Mesenchymal stem cell (in vitro differentiated cells and primary cell): ENCODE data around the gene LIMA1.

ENCODE experiments used
- DNase-seq: peaks from one replicate; pipeline ENCODE4 v3.0.0-alpha.2; 2013
- H2AFZ ChIP-seq: one replicate; pipeline ENCODE4 v1.6.1; 2013; ENCODE audit warnings: low read depth, mild to moderate bottlenecking, control low read depth, inconsistent platforms, low read length, moderate library complexity
- H2AK5ac ChIP-seq: 2 replicates; pipeline ENCODE4 v1.6.1; 2013; ENCODE audit warnings: low read length, moderate library complexity, mild to moderate bottlenecking, inconsistent platforms; ENCODE audit not compliant: severe bottlenecking
- H2BK120ac ChIP-seq: one replicate; pipeline ENCODE4 v1.6.1; 2013; ENCODE audit warnings: low read depth, mild to moderate bottlenecking, inconsistent platforms, low read length, moderate library complexity
- H2BK12ac ChIP-seq, 2 experiments: one replicate each; pipeline ENCODE4 v1.6.1; 2013; ENCODE audit warnings: inconsistent platforms in 2 of 2, low read length in 2 of 2, mild to moderate bottlenecking in 2 of 2, moderate library complexity in 2 of 2, control low read depth in 1 of 2
- H2BK15ac ChIP-seq: one replicate; pipeline ENCODE4 v1.6.1; 2013; ENCODE audit warnings: mild to moderate bottlenecking, low read depth, inconsistent platforms; ENCODE audit not compliant: poor library complexity, severe bottlenecking
- H2BK5ac ChIP-seq: 2 replicates; pipeline ENCODE4 v1.6.1; 2013; ENCODE audit warnings: low read depth, mild to moderate bottlenecking, low read length, control low read depth, inconsistent platforms; ENCODE audit not compliant: poor library complexity, severe bottlenecking
- H3K14ac ChIP-seq, 2 experiments: one replicate each; pipeline ENCODE4 v1.6.1; 2013; ENCODE audit warnings: inconsistent platforms in 2 of 2, low read length in 2 of 2, control low read depth in 1 of 2, mild to moderate bottlenecking in 1 of 2, moderate library complexity in 1 of 2
- H3K18ac ChIP-seq, 2 experiments: one replicate each; pipeline ENCODE4 v1.6.1; 2013; ENCODE audit warnings: inconsistent platforms in 2 of 2, low read length in 2 of 2, control low read depth in 1 of 2, low read depth in 1 of 2, mild to moderate bottlenecking in 1 of 2
- H3K23ac ChIP-seq, 2 experiments: one replicate each; pipeline ENCODE4 v1.6.1; 2013; ENCODE audit warnings: inconsistent platforms in 2 of 2, low read length in 2 of 2, mild to moderate bottlenecking in 2 of 2, moderate library complexity in 2 of 2, control low read depth in 1 of 2
- H3K27ac ChIP-seq: 2 replicates; pipeline ENCODE4 v1.5.1; 2013; ENCODE audit warnings: mild to moderate bottlenecking, moderate library complexity, low read length, control low read depth, inconsistent platforms; ENCODE audit not compliant: poor library complexity, severe bottlenecking
- H3K27me3 ChIP-seq, 2 experiments: 2 replicates each; pipeline versions ENCODE4 v1.6.1 to v1.7.0; 2013; ENCODE audit warnings: low read length in 2 of 2, mild to moderate bottlenecking in 2 of 2, moderate library complexity in 2 of 2, control low read depth in 1 of 2, inconsistent platforms in 1 of 2; ENCODE audit not compliant: control insufficient read depth in 1 of 2, insufficient read depth in 1 of 2
- H3K36me3 ChIP-seq, 2 experiments: 2 replicates each; pipeline versions ENCODE4 v1.6.1 to v1.7.0; 2013; ENCODE audit warnings: low read length in 2 of 2, control low read depth in 1 of 2, inconsistent platforms in 1 of 2, low read depth in 1 of 2, mild to moderate bottlenecking in 1 of 2; ENCODE audit not compliant: insufficient read depth in 2 of 2, control insufficient read depth in 1 of 2
- H3K4ac ChIP-seq, 2 experiments: one replicate each; pipeline ENCODE4 v1.6.1; 2013; ENCODE audit warnings: inconsistent platforms in 2 of 2, low read length in 2 of 2, mild to moderate bottlenecking in 2 of 2, moderate library complexity in 2 of 2, control low read depth in 1 of 2, low read depth in 1 of 2
- H3K4me1 ChIP-seq: 2 replicates; pipeline ENCODE4 v1.6.1; 2013; ENCODE audit warnings: low read depth, low read length, control low read depth; ENCODE audit not compliant: control insufficient read depth, insufficient read depth
- H3K4me2 ChIP-seq: 2 replicates; pipeline ENCODE4 v1.6.1; 2013; ENCODE audit warnings: low read length, mild to moderate bottlenecking, inconsistent platforms; ENCODE audit not compliant: poor library complexity, severe bottlenecking
- H3K4me3 ChIP-seq, 2 experiments: 2 replicates each; pipeline versions ENCODE4 v1.5.1 to v1.7.0; 2013; ENCODE audit warnings: low read length in 2 of 2, mild to moderate bottlenecking in 2 of 2, control low read depth in 1 of 2, low read depth in 1 of 2; ENCODE audit not compliant: insufficient read depth in 1 of 2
- H3K79me1 ChIP-seq: replicated peaks from 2 replicates; pipeline ENCODE4 v1.6.1; 2013; ENCODE audit warnings: mild to moderate bottlenecking, control low read depth, low read length, inconsistent platforms; ENCODE audit not compliant: poor library complexity, severe bottlenecking
- H3K9ac ChIP-seq: 2 replicates; pipeline ENCODE4 v1.7.0; 2013; ENCODE audit warnings: mild to moderate bottlenecking, low read length, moderate library complexity
- H3K9me3 ChIP-seq: 2 replicates; pipeline ENCODE4 v1.7.0; 2013; ENCODE audit warnings: mild to moderate bottlenecking, low read length; ENCODE audit not compliant: control insufficient read depth
- H4K8ac ChIP-seq: one replicate; pipeline ENCODE4 v1.6.1; 2013; ENCODE audit warnings: inconsistent platforms, mild to moderate bottlenecking, low read length, moderate library complexity
- H4K91ac ChIP-seq: one replicate; pipeline ENCODE4 v1.6.1; 2013; ENCODE audit warnings: mild to moderate bottlenecking, low read length, inconsistent platforms
- WGBS: methylation state at CpG from one replicate; pipeline ENCODE4 v1.1.7; 2013; ENCODE audit warnings: mixed read lengths; 5-methylcytosine and 5-hydroxymethylcytosine counted together

LIMA1 gene

DNA sequence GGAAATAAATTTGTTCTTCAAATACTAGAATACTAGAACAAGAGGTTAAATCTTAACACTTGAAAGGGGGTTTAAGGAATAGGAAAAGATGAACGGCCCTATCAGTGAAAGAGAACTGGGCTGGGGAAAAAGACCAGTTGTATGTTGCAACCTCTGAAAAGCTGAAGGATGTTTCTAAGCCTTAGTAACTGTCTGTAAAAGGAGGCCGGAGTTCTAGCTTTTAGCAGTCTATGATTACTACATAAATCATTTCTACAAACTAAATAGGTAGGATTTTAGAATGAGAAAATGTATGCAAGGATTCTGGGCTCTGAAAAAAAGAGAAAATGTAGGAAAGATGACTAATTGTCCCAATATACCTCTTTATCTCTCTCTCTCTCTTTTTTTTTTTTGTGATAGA is 121.1 kb downstream of the LIMA1 start:
- no peak overlapping the region for H3K18ac ChIP-seq
- H3K14ac ChIP-seq, result no peak overlapping the region

DNA sequence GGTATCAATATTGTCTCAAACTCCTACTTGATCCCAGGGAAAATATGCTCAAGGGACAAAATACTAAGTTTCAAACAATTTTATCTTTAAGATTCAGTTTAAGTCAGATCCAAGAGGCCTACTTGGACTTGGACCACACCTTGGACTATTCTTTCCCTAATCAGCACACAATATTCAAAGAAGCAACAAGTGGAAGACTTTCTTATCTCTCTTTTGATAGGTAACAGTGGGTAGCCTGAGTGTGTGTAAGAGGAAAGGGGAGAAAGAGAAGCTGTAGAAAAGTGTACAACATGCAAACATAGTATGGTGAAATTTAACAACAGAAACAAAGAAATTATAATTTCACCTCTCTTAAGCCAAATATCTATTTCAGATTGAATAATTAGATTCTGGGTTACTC is 122.7 kb downstream of the LIMA1 start:
- Histone ChIP-seq H2BK15ac (no peak overlapping the region), H3K4me1 (peaks cover 6% of the 10 kb centered on the region), H2AFZ (no peak overlapping the region), H2BK120ac (no peak overlapping the region), H3K4me2 (no peak overlapping the region), H3K9ac (no peak overlapping the region), H3K4ac (no peak overlapping the region), H2BK5ac (no peak overlapping the region), H3K14ac (no peak overlapping the region), H4K91ac (no peak overlapping the region), H4K8ac (no peak overlapping the region), H2AK5ac (no peak overlapping the region), H3K36me3 (peaks cover 0 to 6% of the 10 kb centered on the region in 2 experiments), H3K18ac (no peak overlapping the region), H3K23ac (no peak overlapping the region), H3K4me3 (no peak overlapping the region), H3K9me3 (no peaks in the 10 kb centered on the region), H3K27me3 (no peaks in the 10 kb centered on the region), H3K79me1 (peaks cover 4% of the 10 kb centered on the region), H2BK12ac (no peak overlapping the region), H3K27ac (no peak overlapping the region)
- no peak for DNase-seq

More for the DNA sequence above, 121.1 kb downstream of the LIMA1 start:
- no peak overlapping the region for H2AFZ ChIP-seq
- H3K4me2 ChIP-seq, result no peak overlapping the region
- peaks cover 0 to 6% of the 10 kb centered on the region in 2 experiments for H3K36me3 ChIP-seq
- H2BK5ac ChIP-seq, result no peak overlapping the region
- no peak overlapping the region for H3K23ac ChIP-seq
- H3K79me1 ChIP-seq, result peaks cover 4% of the 10 kb centered on the region
- H4K91ac ChIP-seq, result no peak overlapping the region
- no peak overlapping the region for H2BK12ac ChIP-seq
- no peak overlapping the region for H3K9ac ChIP-seq
- peak; percentile 48 for DNase-seq
- no peak overlapping the region for H3K4ac ChIP-seq
- H3K27me3 ChIP-seq, result no peaks in the 10 kb centered on the region
- no peak overlapping the region for H2BK120ac ChIP-seq
- H2AK5ac ChIP-seq, result no peak overlapping the region
- H4K8ac ChIP-seq, result no peak overlapping the region
- no peak overlapping the region for H2BK15ac ChIP-seq
- H3K4me1 ChIP-seq, result peaks cover 4% of the 10 kb centered on the region
- H3K4me3 ChIP-seq, result no peak overlapping the region
- H3K27ac ChIP-seq, result no peak overlapping the region
- no peaks in the 10 kb centered on the region for H3K9me3 ChIP-seq
- 92% methylated on average over 1 of the region's 2 CpGs for WGBS

- H3K4me3 ChIP-seq, result no peak overlapping the region
- no peak overlapping the region for H3K4me2 ChIP-seq
- DNase-seq, result no peak
- peaks cover 5% of the 10 kb centered on the region for H3K79me1 ChIP-seq
- no peak overlapping the region for H3K27ac ChIP-seq
- peaks cover 5% of the 10 kb centered on the region for H3K4me1 ChIP-seq
- peaks cover 2 to 11% of the 10 kb centered on the region in 2 experiments for H3K36me3 ChIP-seq
- H2AK5ac ChIP-seq, result no peak overlapping the region
- H2BK15ac ChIP-seq, result no peak overlapping the region
- H3K27me3 ChIP-seq, result no peaks in the 10 kb centered on the region
- no peak overlapping the region for H2AFZ ChIP-seq
- H3K4ac ChIP-seq, result no peak overlapping the region
- H3K9me3 ChIP-seq, result no peaks in the 10 kb centered on the region
- no peak overlapping the region for H4K8ac ChIP-seq
- H3K14ac ChIP-seq, result no peak overlapping the region
- no peak overlapping the region for H3K23ac ChIP-seq
- H3K18ac ChIP-seq, result no peak overlapping the region
- no peak overlapping the region for H2BK12ac ChIP-seq
- H3K9ac ChIP-seq, result no peak overlapping the region
- H2BK120ac ChIP-seq, result no peak overlapping the region
- WGBS, result no CpG with 5 or more reads among the region's 2 CpGs
- no peak overlapping the region for H4K91ac ChIP-seq
- H2BK5ac ChIP-seq, result no peak overlapping the region
Measured at GRCh38 chr12:50157259-50157658, 126.1 kb downstream of the LIMA1 start.

DNA sequence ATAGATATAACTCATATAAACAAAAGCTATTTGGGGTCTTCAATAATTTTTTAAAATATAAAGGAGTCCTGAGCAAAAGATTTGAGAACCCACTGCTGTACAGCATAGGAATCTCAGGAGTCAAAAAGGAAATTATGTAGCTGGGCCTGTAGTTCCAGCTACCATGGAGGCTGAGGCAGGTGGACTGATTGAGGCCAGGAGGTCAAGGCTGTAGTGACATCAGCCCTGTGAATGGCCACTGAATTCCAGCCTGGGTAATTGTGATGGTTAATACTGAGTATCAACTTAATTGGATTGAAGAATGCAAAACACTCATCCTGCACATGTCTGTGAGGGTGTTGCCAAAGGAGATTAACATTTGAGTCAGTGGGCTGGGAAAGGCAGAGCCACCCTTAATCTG is 126.7 kb downstream of the LIMA1 start:
- H2BK120ac ChIP-seq, result no peak overlapping the region
- no peak overlapping the region for H3K14ac ChIP-seq
- no peak overlapping the region for H3K4me2 ChIP-seq
- H4K8ac ChIP-seq, result no peak overlapping the region
- H4K91ac ChIP-seq, result no peak overlapping the region
- H3K4me3 ChIP-seq, result no peak overlapping the region
- peaks cover 5% of the 10 kb centered on the region for H3K4me1 ChIP-seq
- no peak overlapping the region for H3K23ac ChIP-seq
- no peak overlapping the region for H2BK12ac ChIP-seq
- H3K18ac ChIP-seq, result no peak overlapping the region
- no peak overlapping the region for H3K27ac ChIP-seq
- no peaks in the 10 kb centered on the region for H3K9me3 ChIP-seq
- no peak overlapping the region for H3K4ac ChIP-seq
- H3K36me3 ChIP-seq, result peaks cover 2 to 11% of the 10 kb centered on the region in 2 experiments
- no peak overlapping the region for H3K9ac ChIP-seq
- no peak for DNase-seq
- H2BK5ac ChIP-seq, result no peak overlapping the region
- no peak overlapping the region for H2BK15ac ChIP-seq
- H3K27me3 ChIP-seq, result no peaks in the 10 kb centered on the region
- H2AFZ ChIP-seq, result no peak overlapping the region
- H2AK5ac ChIP-seq, result no peak overlapping the region
- H3K79me1 ChIP-seq, result peaks cover 7% of the 10 kb centered on the region
